ENCODE results near the gene LTF.

LTF gene

GRCh38 chr3:46477145-46477544 is 12.4 kb upstream of the LTF start:
- H3K4me1 ChIP-seq (ENCODE audit: low read length) = no peaks in the 10 kb centered on the region
- H3K9me2 ChIP-seq (replicated peaks; ENCODE audit: insufficient read depth, low read length) = no peaks in the 10 kb centered on the region
- H3K9ac ChIP-seq (ENCODE audit: low read length) = no peak overlapping the region
- H3K36me3 ChIP-seq (replicated peaks; ENCODE audit: insufficient read depth, low read length) = no peaks in the 10 kb centered on the region
- DNase-seq = no peak
- H4K20me1 ChIP-seq (ENCODE audit: insufficient read depth, low read length) = no peaks in the 10 kb centered on the region
- H3K4me3 ChIP-seq (ENCODE audit: low read length) = no peak overlapping the region
- no peaks in the 10 kb centered on the region for H3K27me3 ChIP-seq (replicated peaks; ENCODE audit: insufficient read depth, low read length)
- H3K9me3 ChIP-seq (replicated peaks; ENCODE audit: insufficient read depth, low read length) = no peaks in the 10 kb centered on the region
- H3K79me2 ChIP-seq (ENCODE audit: low read length) = no peaks in the 10 kb centered on the region
- no peak overlapping the region for H3K27ac ChIP-seq (ENCODE audit: low read length)
- TF ChIP-seq EZH2phosphoT487 (IDR thresholded peaks at IDR 0.05; ENCODE audit: low read length) = no peak
- TF ChIP-seq EZH2 (optimal IDR thresholded peaks at IDR 0.05; ENCODE audit: low read depth, low read length) = no peak
- TF ChIP-seq CTCF (IDR thresholded peaks at IDR 0.05; ENCODE audit: low read length) = no peak
- H2AFZ ChIP-seq (ENCODE audit: low read length) = no peak overlapping the region
- no peak overlapping the region for H3K4me2 ChIP-seq (ENCODE audit: low read depth, low read length)
- H3F3A ChIP-seq (ENCODE audit: insufficient read depth, low read length) = no peaks in the 10 kb centered on the region

- no peak overlapping the region for H3K4me2 ChIP-seq (ENCODE audit: low read depth, low read length)
- H3K9me2 ChIP-seq (replicated peaks; ENCODE audit: insufficient read depth, low read length) = no peaks in the 10 kb centered on the region
- H3K4me1 ChIP-seq (ENCODE audit: low read length) = no peaks in the 10 kb centered on the region
- no peak overlapping the region for H2AFZ ChIP-seq (ENCODE audit: low read length)
- no peak for TF ChIP-seq CTCF (IDR thresholded peaks at IDR 0.05; ENCODE audit: low read length)
- no peak for TF ChIP-seq EZH2phosphoT487 (IDR thresholded peaks at IDR 0.05; ENCODE audit: low read length)
- no peak for TF ChIP-seq EZH2 (optimal IDR thresholded peaks at IDR 0.05; ENCODE audit: low read depth, low read length)
- H3F3A ChIP-seq (ENCODE audit: insufficient read depth, low read length) = no peaks in the 10 kb centered on the region
- no peaks in the 10 kb centered on the region for H3K9me3 ChIP-seq (replicated peaks; ENCODE audit: insufficient read depth, low read length)
- no peak overlapping the region for H3K4me3 ChIP-seq (ENCODE audit: low read length)
- H3K9ac ChIP-seq (ENCODE audit: low read length) = no peak overlapping the region
- no peaks in the 10 kb centered on the region for H3K27me3 ChIP-seq (replicated peaks; ENCODE audit: insufficient read depth, low read length)
- H3K36me3 ChIP-seq (replicated peaks; ENCODE audit: insufficient read depth, low read length) = no peaks in the 10 kb centered on the region
- no peak for DNase-seq
- no peaks in the 10 kb centered on the region for H4K20me1 ChIP-seq (ENCODE audit: insufficient read depth, low read length)
- H3K79me2 ChIP-seq (ENCODE audit: low read length) = no peaks in the 10 kb centered on the region
- H3K27ac ChIP-seq (ENCODE audit: low read length) = no peak overlapping the region
Observed at GRCh38 chr3:46472736-46473135, 8.0 kb upstream of the LTF start.

GRCh38 chr3:46471371-46471914 is 6.7 kb upstream of the LTF start:
- TF ChIP-seq CTCF (IDR thresholded peaks at IDR 0.05; ENCODE audit: low read length) (no peak), EZH2phosphoT487 (IDR thresholded peaks at IDR 0.05; ENCODE audit: low read length) (no peak), EZH2 (optimal IDR thresholded peaks at IDR 0.05; ENCODE audit: low read depth, low read length) (no peak)
- no peak overlapping the region for H3K4me3 ChIP-seq (ENCODE audit: low read length)

More at GRCh38 chr3:46471371-46471914, 6.7 kb upstream of the LTF start:
- H3K27ac ChIP-seq (ENCODE audit: low read length) = no peak overlapping the region
- H3K27me3 ChIP-seq (replicated peaks; ENCODE audit: insufficient read depth, low read length) = no peaks in the 10 kb centered on the region
- H3K36me3 ChIP-seq (replicated peaks; ENCODE audit: insufficient read depth, low read length) = no peaks in the 10 kb centered on the region
- no peak overlapping the region for H3K9ac ChIP-seq (ENCODE audit: low read length)
- H3K79me2 ChIP-seq (ENCODE audit: low read length) = no peaks in the 10 kb centered on the region
- H3K4me1 ChIP-seq (ENCODE audit: low read length) = no peaks in the 10 kb centered on the region
- no peaks in the 10 kb centered on the region for H4K20me1 ChIP-seq (ENCODE audit: insufficient read depth, low read length)
- H2AFZ ChIP-seq (ENCODE audit: low read length) = no peak overlapping the region
- no peaks in the 10 kb centered on the region for H3K9me2 ChIP-seq (replicated peaks; ENCODE audit: insufficient read depth, low read length)
- no peak overlapping the region for H3K4me2 ChIP-seq (ENCODE audit: low read depth, low read length)
- DNase-seq = no peak
- no peaks in the 10 kb centered on the region for H3F3A ChIP-seq (ENCODE audit: insufficient read depth, low read length)
- H3K9me3 ChIP-seq (replicated peaks; ENCODE audit: insufficient read depth, low read length) = no peaks in the 10 kb centered on the region
